Transverse colon (tissue), 4 donors: ENCODE data around the gene PDE10A.

Experiments
- CTCF ChIP-seq, 5 experiments: fragments of 200-600 bp in 3 of 5; fragments of 450-650 bp in 2 of 5; sonication (generic) in 3 of 5; IDR thresholded peaks; 1 replicate in 2 of 5; 2 replicates in 3 of 5; pipeline ENCODE4 v1.5.1; 2016 to 2017; ENCODE audit warnings: antibody characterized with exemption in 5 of 5, inconsistent platforms in 3 of 5, mild to moderate bottlenecking in 2 of 5, moderate library complexity in 1 of 5
- EP300 ChIP-seq: sonication (generic); formaldehyde crosslinking; IDR thresholded peaks from one replicate; pipeline ENCODE4 v1.6.1; 2017; ENCODE audit warnings: antibody characterized with exemption, low read depth
- POLR2A ChIP-seq: fragments of 450-650 bp; IDR thresholded peaks from one replicate; pipeline ENCODE4 v1.6.1; 2016; ENCODE audit warnings: antibody characterized with exemption, mild to moderate bottlenecking, moderate library complexity
- POLR2AphosphoS5 ChIP-seq, 3 donors: sonication (generic); formaldehyde crosslinking; IDR thresholded peaks; one replicate each; pipeline ENCODE4 v1.6.1; 2016; ENCODE audit warnings: antibody characterized with exemption in 3 of 3

- TF ChIP-seq CTCF (IDR thresholded peaks at IDR 0.05) (no peak), POLR2A (no peak), EP300 (no peak), POLR2AphosphoS5 (IDR thresholded peaks at IDR 0.05) (no peak)
These were observed 211.2 kb downstream of the PDE10A start for GRCh38 chr6:165451838-165452237.
